CD4-positive, alpha-beta T cell treated with Interleukin-1 beta for 1 hour (primary cell): ENCODE measurements around the gene CHRNB1.

ENCODE experiments used
- DNase-seq, 2 donors: peaks; one replicate each; pipeline ENCODE4 v3.0.0-alpha.2; 2020 to 2022

CHRNB1 gene

GRCh38 chr17:7438656-7439460 is 6.0 kb upstream of the CHRNB1 start:
- no peak for DNase-seq

- no peak for DNase-seq
Observed at GRCh38 chr17:7439462-7440112, 5.3 kb upstream of the CHRNB1 start, which contains the start of gene FGF11. TSS of gene FGF11 (plus strand) at chr17:7439512. CDS start at chr17:7439621, 109 bp downstream.

GRCh38 chr17:7440113-7440833 is 4.6 kb upstream of the CHRNB1 start:
- DNase-seq = peak; percentile 25 to 26

GRCh38 chr17:7440834-7441195 is 4.0 kb upstream of the CHRNB1 start:
- DNase-seq = no peak

- no peak for DNase-seq
Observed at GRCh38 chr17:7441266-7441665, 3.6 kb upstream of the CHRNB1 start.

DNA sequence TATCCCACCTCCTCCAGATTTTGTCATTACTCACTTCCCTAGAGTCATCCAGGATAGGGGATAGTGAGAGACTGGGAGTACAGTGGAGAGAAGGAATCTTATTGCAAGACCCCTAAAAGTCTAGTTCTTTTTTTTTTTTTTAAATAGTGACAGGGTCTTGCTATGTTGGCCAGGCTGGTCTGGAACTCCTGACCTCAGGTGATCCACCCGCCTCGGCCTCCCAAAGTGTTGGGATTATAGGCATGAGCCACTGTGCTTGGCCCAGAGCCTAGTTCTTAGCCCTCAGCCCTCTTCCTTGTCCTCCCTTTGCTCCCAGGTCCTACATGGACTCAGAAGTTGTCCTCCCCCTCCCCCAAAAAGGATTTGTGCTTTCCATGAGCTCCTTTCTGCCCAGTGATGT is 2.7 kb upstream of the CHRNB1 start:
- no peak for DNase-seq

- DNase-seq = no peak
Observed at GRCh38 chr17:7443499-7444485, 1.1 kb upstream of the CHRNB1 start.

- DNase-seq = peak; percentile 21 to 43
Observed at GRCh38 chr17:7445619-7445968, 733 bp downstream of the CHRNB1 start.

GRCh38 chr17:7448461-7448860 is 3.6 kb downstream of the CHRNB1 start:
- no peak for DNase-seq

- DNase-seq = no peak
Observed at GRCh38 chr17:7459961-7460545, 15.2 kb downstream of the CHRNB1 start.

- no peak for DNase-seq
Observed at GRCh38 chr17:7460850-7461660, 16.2 kb downstream of the CHRNB1 start.

- no peak for DNase-seq
Observed at GRCh38 chr17:7462474-7463371, 17.9 kb downstream of the CHRNB1 start.

GRCh38 chr17:7463372-7463846 is 18.5 kb downstream of the CHRNB1 start:
- no peak for DNase-seq

GRCh38 chr17:7464081-7464480 is 19.2 kb downstream of the CHRNB1 start:
- no peak for DNase-seq

DNA sequence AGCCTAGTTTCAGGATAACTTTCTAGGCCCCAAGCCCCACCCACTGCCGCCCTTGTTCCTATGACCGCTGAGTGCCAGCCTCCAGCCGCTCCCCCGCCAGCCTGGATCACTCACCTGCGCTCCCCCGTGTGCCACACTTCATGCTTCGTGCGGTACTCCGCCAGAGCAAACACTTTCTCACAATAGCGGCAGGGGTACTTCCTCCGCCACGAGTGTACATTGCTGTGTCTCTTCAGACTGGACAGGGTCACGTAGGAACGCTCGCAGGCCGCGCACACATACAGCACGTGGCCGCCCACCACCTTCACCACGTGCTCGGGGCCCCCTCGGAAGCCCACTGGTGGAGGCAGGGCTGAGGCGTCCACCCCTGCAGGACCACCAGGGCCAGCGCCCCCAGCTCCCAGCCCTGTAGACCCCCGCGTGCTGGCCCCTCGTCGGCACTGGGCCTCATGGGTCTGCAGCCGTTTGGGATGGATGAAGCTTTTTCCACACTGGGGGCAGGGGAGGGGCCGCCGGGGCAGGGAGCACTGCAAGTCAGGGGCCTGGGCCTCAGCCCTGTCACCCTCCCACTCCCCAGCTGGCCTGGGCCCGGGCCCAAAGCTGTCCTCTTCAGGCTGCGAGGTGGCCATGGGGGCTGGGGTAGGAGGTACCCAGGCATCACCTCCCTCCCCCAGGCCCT is 20.9 kb downstream of the CHRNB1 start:
- no peak for DNase-seq

DNA sequence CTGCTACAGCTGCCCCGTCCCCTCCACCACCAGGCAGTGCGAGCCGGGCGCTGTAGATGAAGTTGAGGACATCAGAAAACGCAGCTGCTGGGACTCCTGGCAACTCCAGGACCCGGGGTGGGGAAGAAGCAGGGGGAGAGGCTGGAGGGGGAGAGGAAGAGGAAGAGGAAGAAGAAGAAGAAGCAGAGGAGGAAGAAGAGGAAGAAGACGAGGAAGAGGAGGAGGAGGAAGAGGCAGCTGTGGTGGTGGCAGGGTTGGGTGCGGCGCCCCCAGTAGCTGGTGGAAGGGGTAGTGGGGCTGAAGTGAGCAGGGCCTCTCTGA is 21.4 kb downstream of the CHRNB1 start:
- DNase-seq = no peak

- DNase-seq = peak in 1 of 2 donors; percentile 49
Observed at GRCh38 chr17:7466639-7467341, 21.9 kb downstream of the CHRNB1 start.

GRCh38 chr17:7467498-7467897 is 22.6 kb downstream of the CHRNB1 start:
- DNase-seq = no peak

GRCh38 chr17:7468290-7468689 is 23.4 kb downstream of the CHRNB1 start:
- DNase-seq = no peak
